D341Med (cell line): ENCODE data around the gene DNMBP.
"Not testable (repeated sequence)": the region's sequence is repeated elsewhere in the genome, so short reads cannot be mapped to it uniquely, and the experiment has no call there.

ENCODE experiments used
- DNase-seq: peaks from one replicate; pipeline ENCODE4 v3.0.0; 2012; ENCODE audit warnings: low spot score

The DNMBP gene

DNA sequence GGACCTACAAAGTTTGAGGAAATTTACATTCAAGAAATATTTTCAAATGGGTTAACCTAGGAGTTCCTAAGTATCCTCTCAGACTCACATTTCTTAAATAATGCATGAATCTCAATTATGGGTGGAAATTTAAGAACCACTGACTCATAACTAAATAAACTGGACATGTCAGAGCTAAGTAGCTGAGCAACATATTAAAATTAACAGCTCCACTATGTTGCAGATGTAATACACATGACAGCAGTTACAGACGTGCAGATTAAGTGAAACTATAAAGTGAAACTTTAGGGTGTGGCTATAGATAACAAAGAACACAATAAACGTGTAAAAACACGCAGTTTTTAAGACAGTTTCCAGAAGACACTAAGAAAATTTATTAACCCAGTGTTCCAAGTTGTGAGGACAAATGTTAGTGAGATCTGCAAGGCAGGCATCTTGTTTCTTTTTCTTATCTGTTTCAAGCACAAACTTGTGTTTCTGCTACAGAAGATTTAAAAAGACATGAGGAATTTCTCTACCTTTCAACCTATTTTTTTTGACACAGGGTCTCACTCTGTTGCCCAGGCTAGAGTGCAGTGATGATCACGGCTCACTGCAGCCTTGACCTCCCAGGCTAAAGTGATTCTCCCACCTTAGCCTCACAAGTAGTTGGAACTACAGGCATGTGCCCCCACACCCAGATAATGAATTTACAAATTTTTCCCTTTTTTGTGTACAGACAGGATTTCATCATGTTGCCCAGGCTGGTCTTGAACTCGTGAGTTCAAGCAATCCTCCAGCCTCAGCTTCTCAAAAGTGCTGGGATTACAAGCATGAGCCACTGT lies 25.3 kb downstream of the DNMBP start:
- no peak for DNase-seq

DNA sequence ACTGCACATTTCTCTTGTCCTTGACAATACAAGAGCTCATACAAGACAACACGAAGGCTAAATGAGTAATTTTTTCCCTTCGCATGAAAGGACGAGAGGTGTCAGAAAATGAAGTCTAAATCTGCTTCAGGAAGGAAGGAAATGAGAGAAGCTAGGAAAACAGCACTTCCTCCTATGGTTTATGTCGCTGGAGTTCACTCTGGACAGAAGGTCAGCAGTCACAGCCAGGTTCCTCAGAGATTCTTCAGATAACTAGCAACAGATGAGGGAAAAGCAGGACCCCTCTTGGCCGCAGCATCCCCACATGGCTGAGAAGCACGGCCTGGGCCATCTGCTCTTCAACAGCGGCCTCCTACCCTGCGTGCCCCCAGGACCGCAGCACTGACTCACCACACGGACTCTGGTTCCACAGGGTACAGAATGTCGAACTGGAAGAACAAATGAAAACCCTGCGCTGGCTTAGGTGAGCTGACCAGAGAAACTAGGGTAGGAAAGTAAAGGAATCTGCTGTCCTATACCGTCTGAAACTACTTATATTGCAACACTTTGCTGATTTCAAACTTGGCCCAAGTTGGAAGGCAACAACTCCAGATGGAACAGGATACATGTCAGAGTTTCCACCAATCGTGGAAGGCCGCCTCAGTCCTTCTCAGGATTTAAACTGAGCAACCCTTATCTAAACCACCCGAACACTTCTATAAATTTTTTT lies 26.3 kb downstream of the DNMBP start:
- DNase-seq, result no peak

DNA sequence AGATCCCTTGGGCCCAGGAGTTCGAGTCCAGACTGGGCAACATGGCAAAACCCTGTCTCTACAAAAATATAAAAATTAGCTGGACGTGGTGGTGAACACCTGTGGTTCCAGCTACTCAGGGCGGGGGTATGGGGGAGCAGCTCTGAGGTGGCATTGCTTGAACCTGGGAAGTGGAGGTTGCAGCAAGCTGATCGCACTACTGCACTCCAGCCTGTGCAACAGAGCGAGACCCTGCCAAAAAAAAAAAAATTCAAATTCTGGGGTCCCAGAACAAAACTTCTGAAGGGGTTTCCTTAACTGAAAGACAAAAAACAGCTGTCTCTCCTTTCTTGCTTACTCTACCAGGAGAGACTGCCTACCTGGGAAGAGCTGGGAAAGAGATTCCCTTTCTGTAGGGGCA lies 27.0 kb downstream of the DNMBP start:
- DNase-seq, result no peak

- peak; percentile 46 for DNase-seq
Observed at GRCh38 chr10:99981581-99982199, 28.1 kb downstream of the DNMBP start.

DNA sequence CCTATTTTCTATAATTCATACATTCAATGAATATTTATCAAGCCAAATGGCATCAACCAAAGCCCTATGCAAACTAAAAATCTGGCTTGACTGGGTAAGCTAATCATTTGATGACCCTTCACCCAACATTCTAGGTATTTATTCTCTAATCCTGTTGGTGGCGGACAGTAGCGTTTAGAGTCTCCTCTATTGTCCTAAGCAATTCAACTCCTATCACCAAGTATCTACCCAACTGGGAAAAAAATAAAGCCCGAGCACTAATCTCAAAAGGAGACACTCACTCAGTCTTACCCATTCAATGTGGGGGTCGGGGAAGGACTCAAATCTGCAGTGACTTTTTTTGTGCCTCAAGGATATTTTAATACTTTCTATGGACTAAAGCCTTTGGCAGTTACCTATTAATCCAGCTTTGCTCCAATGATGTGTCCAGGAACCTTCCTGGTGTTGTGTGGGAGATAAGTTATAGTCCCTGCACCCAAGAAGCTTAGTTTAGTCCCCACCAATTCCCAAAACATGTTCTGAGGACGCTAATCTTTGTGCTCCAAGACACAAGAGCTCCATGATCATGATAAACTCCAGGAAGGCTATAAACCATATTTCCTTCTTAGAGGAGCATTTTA lies 30.6 kb downstream of the DNMBP start:
- no peak for DNase-seq

- peak; percentile 47 for DNase-seq
Observed at GRCh38 chr10:99977916-99978315, 31.8 kb downstream of the DNMBP start.

- no peak for DNase-seq
Observed at GRCh38 chr10:99976886-99977665, 32.7 kb downstream of the DNMBP start.

DNA sequence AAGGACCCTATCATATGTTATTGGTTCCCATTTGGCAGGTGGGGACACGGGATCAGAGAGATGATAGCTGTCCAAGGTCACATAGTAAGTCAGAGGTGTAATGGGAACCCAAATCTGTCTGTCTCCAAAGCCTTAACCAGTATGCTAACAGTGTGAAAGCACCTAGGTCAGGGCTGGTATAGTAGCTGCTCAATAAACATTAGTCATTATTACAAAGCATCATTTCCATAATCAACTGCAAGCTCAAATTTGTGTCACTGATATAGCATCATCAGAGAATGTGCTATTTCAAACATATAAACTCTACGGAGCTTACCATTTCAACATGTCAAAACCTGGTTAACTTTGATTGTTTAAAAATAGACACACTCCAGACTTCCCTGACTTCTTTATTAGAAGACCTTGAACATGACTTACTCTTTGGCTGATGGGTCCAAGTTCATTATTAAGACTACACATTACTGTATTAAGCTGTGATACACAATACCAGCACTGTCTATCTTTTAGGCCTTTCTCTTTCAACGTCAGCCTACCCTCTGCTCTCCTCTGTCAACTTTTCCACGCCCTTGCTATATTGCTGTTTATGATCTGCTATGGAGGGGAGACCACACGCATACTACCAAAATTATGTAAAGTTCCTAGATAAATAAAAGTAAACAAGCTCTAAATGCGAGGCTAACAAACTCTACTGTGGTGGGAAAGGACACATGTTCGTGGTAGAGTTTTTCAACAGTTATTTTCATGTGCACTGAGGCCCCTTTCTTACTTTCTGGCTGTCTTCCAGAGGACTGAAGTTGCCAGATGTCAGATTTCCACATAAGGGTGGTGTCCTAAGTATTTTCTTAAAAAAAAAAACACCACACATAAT lies 33.6 kb downstream of the DNMBP start:
- DNase-seq, result no peak

DNA sequence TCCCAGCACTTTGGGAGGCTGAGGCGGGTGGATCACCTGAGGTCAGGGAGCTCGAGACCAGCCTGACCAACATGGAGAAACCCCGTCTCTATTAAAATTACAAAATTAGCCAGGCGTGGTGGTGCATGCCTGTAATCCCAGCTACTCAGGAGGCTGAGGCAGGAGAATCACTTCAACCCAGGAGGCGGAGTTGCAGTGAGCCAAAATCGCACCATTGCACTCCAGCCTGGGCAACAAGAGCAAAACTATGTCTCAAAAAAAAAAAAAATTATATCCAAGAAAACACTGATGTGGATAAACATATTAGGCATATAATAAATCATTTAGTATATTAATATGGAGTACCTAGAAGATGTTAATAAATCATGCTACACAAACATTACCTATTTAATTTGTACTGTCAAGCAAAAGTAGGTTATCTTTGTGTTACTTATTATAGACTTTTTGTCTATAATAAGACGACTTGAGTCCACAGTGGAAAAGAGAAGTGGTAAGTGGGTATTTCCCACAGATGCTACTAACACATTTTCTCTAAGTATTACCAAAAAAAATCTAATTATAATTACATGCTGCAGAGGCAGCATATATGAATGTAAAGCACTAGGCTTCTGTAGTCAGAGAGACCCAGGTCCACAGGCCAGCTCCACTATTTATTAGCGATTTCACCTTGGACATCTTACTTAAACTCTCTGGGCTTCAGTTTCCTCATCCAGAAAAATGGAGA lies 34.5 kb downstream of the DNMBP start:
- no peak for DNase-seq

DNA sequence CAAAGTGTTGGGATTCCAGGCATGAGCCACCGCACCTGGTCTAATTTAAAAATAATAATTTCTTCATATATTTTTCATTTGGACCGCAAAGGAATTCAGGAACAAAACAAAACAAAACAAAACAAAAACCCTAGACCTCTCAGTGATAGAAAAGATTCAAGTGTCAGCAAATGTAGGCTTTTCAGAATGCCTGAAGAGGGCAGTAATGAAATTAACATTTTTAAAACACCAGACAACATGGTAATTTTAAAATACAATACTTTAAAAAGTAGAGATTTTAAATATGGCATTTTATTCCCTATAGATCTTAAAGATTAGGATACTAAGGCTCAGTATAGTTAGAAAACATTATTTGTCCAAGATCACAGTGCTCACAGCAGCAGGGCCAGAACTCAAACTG lies 36.6 kb downstream of the DNMBP start:
- DNase-seq, result no peak

DNA sequence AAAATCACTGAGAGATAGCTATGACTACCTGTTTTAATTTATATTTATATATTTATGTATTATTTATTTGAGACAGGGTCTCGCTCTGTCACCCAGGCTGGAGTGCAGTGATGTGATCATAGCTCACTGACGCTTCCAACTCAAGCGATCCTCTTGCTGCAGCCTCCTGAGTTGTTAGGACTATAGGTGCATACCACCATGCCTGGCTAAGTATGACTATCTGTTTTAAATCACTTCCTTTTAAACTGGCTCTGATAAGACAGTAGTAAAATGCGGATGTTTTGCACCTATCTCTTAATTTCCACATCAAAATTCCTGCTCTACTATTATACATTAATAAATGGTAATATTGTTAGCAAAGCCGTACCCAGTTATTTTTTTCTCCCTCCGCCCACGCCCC lies 41.8 kb downstream of the DNMBP start:
- DNase-seq, result no peak

GRCh38 chr10:99966306-99966705 lies 43.4 kb downstream of the DNMBP start:
- DNase-seq, result no peak

DNA sequence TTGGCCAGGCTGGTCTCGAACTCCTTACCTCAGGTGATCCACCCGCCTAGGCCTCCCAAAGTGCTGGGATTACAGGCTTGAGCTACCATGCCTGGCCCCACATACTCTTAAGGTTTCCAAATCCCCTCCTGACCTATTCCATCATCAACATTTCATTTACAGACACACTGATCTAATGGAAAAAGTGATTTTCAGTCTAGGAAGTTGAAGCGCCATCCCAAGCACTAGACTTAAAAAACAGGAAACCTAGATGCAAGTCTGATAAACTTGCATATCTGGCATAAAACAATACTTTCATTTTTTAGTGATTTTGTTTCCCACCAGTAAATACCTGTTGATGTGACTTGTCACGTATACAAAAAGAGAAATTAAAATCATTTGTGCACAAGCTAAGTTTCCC lies 44.0 kb downstream of the DNMBP start:
- DNase-seq, result no peak

DNA sequence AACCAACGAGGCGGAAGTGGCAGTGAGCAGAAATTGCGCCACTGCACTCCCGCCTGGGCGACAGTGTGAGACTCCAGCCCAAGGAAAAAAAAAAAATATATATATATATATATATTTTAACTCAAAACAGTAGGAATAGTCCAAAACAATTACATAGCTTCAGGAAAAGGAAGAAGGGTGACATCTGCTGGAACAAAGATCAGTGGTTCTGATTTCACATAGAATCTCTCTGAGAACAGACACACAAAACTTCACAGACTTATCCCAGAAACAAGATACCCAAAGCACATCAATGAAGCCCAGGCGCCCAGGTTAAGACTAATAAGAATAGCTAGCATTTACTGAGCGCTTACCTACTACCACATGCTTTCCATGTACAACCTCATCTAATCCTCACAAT lies 45.0 kb downstream of the DNMBP start:
- no peak for DNase-seq

GRCh38 chr10:99963467-99964165 lies 46.1 kb downstream of the DNMBP start:
- DNase-seq, result not testable (repeated sequence)

- no peak for DNase-seq
Observed at GRCh38 chr10:99958806-99959205, 50.9 kb downstream of the DNMBP start.

DNA sequence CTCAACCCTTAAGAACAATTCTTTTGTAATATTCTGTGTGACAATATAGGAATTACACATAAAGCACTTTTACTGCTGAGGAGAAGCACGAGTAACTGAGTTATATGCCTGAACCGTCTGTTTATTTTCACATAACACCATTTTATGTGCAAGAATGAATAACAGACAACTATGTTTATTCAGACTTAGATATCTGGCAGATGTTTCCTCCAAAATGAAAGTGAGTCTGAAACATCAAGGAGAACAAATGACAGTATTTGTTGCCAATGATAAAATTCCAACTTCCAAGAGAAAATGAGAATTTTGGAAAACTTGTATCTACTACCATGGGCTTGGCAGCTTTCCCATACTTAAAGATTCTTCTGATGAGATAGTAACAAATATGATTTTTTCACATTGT lies 51.4 kb downstream of the DNMBP start:
- no peak for DNase-seq

- DNase-seq, result not testable (repeated sequence)
Observed at GRCh38 chr10:99953510-99953909, 56.2 kb downstream of the DNMBP start.

DNA sequence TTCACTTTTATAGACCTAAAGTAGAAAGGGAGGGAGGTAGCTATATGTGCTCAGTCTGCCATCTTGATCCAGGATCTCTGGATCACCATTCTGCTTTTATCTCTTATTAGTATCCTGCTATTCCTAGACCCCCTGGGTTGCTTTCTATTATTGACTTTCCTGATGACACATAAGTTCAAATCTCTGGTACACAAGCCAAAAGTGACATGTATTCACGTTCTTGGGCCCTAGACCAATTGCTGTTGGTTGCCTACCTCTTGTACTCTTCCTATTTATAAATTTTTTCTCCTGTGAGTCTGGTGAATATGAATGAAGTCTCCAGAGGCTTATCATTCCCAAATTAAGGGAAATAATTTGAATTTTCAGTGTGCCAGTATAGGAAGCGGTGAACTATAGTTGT lies 56.9 kb downstream of the DNMBP start:
- no peak for DNase-seq

DNA sequence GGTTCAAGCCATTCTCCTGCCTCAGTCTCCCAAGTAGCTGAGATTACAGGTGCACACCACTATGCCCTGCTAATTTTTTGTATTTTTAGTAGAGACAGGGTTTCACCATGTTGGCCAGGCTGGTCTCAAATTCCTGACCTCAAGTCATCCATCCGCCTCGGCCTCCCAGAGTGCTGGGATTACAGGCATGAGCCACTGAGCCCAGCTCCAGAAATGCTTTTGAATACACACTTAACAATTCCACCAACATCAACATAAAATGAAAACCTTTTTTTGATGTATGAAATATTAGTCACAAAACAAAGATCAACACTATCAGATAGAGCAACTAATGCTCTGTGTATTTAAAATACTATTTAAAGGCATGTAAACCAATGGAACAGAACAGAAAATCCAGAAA lies 63.7 kb downstream of the DNMBP start:
- not testable (repeated sequence) for DNase-seq
